Effector CD8-positive, alpha-beta T cell (primary cell): Measurements from ENCODE around the gene BDNF.

Experiments
- DNase-seq: peaks from one replicate; lab custom pipeline; 2025; lab: John Stamatoyannopoulos, UW

The BDNF gene

GRCh38 chr11:27625347-27625912 lies 74.8 kb downstream of the BDNF start:
- no peak for DNase-seq

GRCh38 chr11:27623945-27624523 lies 76.2 kb downstream of the BDNF start:
- DNase-seq = no peak

- DNase-seq = no peak
These were observed 77.5 kb downstream of the BDNF start for GRCh38 chr11:27622541-27623300.

GRCh38 chr11:27621405-27622161 lies 78.7 kb downstream of the BDNF start:
- DNase-seq = no peak

GRCh38 chr11:27619763-27620335 lies 80.4 kb downstream of the BDNF start:
- DNase-seq = no peak

- DNase-seq = no peak
These were observed 81.1 kb downstream of the BDNF start for GRCh38 chr11:27619039-27619574.

GRCh38 chr11:27618281-27618915 lies 81.9 kb downstream of the BDNF start:
- no peak for DNase-seq

GRCh38 chr11:27616711-27617110 lies 83.5 kb downstream of the BDNF start:
- DNase-seq = no peak

- DNase-seq = no peak
These were observed 84.4 kb downstream of the BDNF start for GRCh38 chr11:27615833-27616232.

- DNase-seq = no peak
These were observed 86.2 kb downstream of the BDNF start for GRCh38 chr11:27614092-27614491.

- DNase-seq = no peak
These were observed 87.0 kb downstream of the BDNF start for GRCh38 chr11:27612932-27613880.

- DNase-seq = no peak
These were observed 88.3 kb downstream of the BDNF start for GRCh38 chr11:27611947-27612455.

- no peak for DNase-seq
These were observed 88.9 kb downstream of the BDNF start for GRCh38 chr11:27611390-27611789.

GRCh38 chr11:27610946-27611345 lies 89.3 kb downstream of the BDNF start:
- DNase-seq = no peak

- DNase-seq = no peak
These were observed 90.0 kb downstream of the BDNF start for GRCh38 chr11:27610280-27610679.

GRCh38 chr11:27608951-27609350 lies 91.3 kb downstream of the BDNF start:
- no peak for DNase-seq

GRCh38 chr11:27605422-27605821 lies 94.8 kb downstream of the BDNF start:
- DNase-seq = no peak
